Stimulated activated CD4-positive, alpha-beta T cell treated with anti-CD3 and anti-CD28 coated beads, Interleukin-1b, Interleukin-23, amount 100 ng/mL, for 1 hour (primary cell): ENCODE results near the gene CANX.
A peak's percentile ranks its signal among the peaks of the same experiment; 100 is the strongest.
"Not testable (repeated sequence)": the region's sequence is repeated elsewhere in the genome, so short reads cannot be mapped to it uniquely, and the experiment has no call there.

Source experiments
- DNase-seq, 2 donors: peaks; one replicate each; pipeline ENCODE4 v3.0.0-alpha.2; 2020; ENCODE audit warnings: low read depth in 2 of 2

The CANX gene, protein sequence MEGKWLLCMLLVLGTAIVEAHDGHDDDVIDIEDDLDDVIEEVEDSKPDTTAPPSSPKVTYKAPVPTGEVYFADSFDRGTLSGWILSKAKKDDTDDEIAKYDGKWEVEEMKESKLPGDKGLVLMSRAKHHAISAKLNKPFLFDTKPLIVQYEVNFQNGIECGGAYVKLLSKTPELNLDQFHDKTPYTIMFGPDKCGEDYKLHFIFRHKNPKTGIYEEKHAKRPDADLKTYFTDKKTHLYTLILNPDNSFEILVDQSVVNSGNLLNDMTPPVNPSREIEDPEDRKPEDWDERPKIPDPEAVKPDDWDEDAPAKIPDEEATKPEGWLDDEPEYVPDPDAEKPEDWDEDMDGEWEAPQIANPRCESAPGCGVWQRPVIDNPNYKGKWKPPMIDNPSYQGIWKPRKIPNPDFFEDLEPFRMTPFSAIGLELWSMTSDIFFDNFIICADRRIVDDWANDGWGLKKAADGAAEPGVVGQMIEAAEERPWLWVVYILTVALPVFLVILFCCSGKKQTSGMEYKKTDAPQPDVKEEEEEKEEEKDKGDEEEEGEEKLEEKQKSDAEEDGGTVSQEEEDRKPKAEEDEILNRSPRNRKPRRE

DNA sequence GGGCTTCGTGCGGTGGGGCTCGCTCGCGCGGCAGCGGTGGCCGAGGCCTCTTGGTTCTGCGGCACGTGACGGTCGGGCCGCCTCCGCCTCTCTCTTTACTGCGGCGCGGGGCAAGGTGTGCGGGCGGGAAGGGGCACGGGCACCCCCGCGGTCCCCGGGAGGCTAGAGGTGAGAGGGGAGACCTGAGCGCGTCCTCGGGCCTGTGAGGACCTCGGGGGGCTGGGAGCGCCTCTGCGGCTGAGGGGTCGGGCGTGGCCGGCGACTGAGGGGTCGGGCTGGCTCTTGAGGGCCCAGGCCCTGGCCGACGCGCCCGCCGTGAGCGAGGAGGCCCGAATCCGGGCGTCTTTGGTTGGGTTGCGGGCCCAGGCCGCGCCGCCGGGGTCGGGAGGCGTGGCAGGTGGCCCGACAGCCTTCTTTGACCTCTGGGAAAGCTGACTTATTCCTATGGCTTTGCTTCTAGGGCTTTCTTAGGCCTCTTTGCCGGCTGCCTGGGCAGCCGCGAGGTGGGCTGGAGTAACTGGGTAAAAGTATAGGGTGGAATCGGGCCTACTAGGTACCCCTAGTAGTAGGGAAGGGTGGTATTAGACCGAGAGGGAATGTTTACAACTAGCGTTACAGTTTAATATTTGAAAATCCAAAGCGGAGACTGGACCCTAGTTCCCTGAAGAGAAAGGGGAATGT lies at the start of gene CANX:
Gene CANX, plus strand, starts transcription at position 33 of the 681 bp plus-strand sequence. CDS start 6,715 bp downstream, outside the sequence.
- no peak for DNase-seq

DNA sequence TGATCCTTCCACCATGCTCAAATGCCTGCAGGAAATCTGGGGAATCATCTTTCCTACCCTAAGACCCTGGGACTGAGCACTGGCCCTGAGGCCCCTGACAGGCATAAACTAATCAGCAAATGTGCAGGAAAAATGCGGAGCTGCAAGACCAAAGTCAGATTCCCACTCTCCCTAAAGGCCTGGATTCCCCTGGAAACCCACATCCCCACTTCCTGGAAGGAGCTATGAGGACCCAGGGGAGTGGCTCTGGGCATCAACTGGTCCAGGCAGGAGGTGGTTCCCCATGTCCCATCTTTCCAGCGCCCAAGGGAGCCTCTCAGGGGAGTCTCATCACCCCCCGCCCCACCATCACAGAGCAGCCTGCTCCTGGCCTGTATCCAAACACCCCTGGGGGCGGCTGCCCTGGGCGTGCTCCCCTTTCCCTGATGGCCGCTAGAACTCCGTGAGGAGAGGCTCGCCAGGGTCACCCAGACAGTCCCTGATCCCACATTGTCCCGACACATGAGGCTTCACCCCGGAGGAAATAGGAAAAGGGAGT lies 49.5 kb upstream of the CANX start:
- not testable (repeated sequence) for DNase-seq

DNA sequence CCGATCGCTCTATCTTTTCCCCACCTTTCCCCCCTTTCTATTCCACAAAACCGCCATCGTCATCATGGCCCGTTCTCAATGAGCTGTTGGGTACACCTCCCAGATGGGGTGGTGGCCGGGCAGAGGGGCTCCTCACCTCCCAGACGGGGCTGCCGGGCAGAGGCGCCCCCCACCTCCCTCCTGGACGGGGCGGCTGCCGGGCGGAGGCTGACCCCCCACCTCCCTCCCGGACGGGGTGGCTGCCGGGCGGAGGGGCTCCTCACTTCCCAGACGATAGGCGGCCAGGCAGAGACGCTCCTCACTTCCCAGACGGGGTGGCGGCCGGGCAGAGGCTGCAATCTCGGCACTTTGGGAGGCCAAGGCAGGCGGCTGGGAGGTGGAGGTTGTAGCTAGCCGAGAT lies 48.5 kb upstream of the CANX start:
- DNase-seq = not testable (repeated sequence)

DNA sequence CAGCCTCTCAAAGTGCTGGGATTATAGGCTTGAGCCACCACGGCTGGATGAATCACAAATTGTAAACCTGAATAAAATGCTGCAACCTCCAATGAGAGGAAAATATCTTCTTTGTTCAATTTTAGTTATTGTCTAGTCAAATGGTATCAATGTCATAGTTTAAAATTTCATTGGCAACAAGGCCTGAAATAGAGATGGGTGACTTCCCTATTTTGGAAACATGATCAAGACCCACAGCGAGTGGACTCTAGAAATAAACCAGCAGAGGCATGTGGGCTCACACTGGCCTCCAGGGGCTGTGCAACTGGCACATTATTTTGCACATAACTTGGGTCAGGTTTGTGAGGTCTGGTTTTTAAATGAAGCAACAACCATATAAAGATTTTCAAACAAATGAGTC lies 45.6 kb upstream of the CANX start:
- not testable (repeated sequence) for DNase-seq

DNA sequence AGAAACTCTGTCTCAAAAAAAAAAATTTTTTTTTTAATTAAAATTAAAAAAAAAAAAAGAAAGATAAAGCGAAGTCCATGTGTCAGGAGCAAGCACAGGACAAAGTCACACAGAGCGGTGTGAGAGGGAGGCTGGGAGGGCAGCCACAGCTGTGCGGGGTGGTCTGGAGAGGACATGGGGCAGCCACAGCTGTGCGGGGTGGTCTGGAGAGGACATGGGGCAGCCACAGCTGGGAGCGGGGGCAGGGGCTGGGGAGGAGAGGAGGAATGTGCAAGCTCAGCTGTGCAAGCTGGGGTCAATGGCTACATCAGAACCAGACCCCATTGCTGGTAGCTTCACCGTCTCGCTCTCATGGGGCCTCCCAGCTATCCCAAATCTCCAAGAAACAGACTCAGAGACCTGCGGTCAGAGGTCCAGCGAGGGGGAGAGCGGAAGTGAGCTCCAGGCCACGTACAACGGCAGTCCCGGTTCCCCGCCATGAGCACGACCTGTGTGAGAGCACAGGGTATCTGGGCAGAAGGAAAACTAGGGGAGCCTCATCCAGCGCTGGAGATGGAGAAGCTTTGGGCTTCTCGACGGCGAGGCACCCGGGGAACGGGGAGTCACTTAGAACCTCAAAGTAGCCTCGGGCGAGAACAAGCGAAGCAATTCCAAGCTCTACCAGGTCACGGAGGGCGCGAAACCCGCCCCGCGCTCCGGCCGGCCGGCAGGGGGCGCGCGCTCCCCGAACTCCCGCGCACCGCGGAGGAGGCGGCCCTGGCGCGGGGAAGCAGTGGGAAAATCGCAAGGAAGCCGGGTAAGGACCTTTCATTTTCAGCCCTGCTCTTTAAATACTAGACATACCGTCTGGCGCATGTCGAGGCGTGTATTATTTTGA lies 41.2 kb upstream of the CANX start:
- DNase-seq = not testable (repeated sequence)

DNA sequence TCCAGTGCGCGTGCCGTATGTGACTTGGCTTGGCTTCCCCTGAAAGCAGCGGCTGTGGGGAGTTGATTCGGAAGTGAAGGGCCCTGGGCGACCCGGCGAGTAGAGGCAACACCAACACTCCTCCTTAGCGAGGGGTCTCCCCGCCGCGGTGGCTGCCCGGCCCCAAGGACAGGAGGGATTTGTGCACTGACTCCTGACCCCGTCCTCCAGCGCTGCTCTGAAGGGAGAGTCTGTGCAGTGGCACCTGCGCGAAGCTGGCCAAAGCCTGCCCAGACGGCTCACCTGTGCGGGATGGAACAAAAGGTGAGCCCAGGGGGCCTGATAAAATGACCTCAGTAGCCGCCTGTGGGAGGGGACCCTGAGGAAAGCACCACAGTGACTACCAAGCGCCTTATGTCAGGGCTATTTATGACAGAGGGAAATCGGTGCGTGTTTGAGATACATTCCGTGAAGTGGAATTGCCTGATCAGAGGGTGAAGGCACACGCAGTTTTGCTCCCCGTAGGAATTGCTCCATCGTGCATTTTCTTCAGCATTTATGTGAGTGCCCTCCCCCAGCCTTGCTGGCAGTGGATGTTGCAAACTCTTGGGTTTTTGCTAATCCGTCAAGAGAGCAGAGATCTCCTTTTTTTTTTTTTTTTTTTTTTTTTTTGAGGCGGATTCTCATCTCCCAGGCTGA lies 40.4 kb upstream of the CANX start:
- not testable (repeated sequence) for DNase-seq

DNA sequence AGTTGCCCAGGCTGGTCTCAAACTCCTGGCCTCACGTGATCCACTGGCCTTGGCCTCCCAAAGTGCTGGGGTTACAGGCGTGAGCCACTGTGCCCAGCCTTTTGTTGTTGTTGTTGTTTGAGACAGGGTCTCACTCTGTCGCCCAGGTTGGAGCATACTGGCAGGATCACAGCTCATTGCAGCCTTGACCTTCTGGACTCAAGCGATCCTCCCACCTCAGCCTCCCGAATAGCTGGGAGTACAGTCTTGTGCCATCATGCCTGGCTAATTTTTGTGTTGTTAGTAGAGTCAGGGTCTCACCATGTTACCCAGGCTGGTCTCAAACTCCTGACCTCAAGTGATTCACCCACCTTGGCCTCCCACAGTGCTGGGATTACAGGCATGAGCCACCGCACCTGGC lies 37.1 kb upstream of the CANX start:
- not testable (repeated sequence) for DNase-seq

DNA sequence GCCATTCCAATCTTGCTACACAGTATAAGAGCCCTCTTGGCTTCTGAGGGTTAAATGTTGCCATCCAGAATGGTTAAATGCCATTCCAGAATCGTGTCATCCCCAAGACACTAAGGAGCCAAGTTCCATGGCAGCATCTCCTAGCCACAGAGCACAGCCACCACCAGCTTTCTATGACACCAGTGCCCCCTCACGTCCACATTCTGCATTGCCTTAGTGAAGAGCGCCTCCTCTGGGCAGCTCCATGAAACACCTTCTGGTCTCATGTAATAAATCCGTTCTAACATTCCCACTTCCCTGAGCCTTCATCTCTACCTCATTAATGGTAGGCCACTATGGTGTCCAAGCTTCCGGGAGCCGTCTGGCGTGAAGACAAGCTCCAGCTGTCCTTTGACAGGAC lies 30.4 kb upstream of the CANX start:
- DNase-seq = no peak

DNA sequence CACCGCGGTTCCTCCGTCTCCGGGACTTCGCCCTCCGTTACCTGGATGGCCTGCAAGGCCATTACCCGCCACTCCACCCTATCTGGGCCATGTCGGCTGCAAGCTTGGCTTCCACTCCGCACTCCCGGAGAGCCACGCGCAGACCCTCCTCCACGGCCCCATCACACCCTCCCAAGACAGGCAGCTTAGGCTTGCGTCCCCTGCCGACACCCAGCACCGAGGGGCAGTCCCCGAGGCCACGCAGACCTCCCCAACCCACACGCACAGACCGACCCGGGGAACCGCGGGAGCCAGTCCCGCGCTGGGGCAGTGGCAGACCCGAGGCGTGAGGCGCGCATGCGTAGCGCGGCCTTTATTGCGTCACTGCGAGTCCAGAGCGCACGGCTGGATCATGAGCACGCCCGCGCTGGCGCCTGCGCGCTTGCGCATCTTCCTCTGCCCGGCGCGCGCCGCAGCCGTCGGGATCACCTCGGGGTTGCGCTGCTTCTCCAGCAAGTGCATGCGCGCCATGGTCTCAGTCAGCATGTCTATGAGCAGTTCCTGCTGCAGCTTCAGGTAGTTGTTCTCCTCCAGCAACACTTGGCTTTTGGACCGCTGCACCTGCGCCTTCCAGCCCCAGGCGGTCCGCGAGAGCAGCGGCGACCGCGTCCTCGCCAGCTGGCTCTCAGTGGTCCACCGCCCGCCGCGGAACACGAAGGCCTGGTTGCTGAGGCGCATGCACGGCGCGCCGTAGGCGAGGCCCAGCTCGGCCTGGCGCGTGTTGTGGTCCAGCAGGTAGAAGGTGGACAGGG lies 20.3 kb upstream of the CANX start:
- peak; percentile 83 to 85 for DNase-seq

DNA sequence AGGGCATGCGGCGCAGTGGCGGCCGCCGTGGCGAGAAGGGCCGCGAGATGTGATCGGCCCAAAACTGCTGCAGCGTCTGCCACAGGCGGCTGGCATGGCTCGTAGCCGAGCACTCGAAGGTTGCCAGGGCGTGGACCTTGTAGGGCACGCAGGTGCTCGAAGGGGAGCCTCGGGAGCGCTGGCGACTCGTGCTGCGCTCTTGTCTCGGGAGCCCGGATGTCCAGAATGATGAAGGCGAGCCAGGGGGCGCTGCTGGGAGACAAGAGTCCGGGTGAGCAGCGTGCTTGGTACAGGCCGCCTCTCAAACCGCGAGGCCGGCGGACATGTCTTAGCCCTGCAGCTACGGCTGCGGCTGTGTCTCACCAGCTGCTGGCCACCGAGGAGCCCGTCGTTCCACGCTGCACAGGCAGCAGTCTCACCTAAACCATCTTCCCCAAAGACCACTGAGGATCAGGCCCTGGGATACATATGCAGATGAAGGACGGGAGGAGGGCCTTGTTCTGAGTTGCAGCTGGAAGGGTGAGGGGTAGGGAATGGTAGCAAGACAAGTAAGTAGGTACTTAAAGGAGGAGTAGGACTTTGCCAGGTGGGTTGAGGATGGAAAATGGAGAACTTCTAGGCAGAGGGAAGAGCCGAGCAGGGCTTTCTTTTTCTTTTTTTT lies 19.6 kb upstream of the CANX start:
- peak in 1 of 2 donors; percentile 46 for DNase-seq

DNA sequence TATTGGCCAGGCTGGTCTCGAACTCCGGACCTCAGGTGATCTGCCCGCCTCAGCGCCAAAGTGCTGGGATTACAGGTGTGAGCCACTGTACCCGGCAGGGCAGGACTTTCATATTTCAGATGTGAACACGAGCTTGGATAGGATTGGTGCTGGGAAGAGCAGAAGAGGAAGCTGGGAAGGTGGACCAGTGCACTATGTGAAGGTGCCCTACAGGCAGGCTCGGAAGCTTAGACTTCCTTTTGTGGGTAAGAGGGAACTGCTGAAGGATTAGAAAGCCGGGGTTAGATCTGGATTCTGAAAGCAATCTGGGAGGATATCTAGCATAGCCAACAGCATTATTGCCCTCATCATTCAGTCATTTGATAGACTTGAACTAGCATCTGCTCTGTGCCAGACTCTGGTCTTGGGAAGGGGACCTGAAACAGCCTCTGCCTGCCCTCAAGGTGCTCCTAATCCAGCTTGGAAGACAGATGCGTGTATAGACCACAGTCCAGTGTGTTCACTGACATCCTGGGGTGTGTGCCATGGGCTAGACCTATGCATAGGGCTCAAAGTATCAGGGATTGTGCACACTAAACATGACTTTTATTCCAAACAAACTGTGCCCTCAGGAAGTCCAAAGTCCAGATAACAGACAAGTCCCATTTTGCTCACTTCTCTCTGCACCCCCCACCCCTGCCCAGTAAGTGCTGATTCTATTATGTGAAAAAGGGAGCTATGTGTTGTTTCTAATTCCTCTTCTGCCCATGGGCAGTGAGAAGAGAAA lies 18.6 kb upstream of the CANX start:
- no peak for DNase-seq

DNA sequence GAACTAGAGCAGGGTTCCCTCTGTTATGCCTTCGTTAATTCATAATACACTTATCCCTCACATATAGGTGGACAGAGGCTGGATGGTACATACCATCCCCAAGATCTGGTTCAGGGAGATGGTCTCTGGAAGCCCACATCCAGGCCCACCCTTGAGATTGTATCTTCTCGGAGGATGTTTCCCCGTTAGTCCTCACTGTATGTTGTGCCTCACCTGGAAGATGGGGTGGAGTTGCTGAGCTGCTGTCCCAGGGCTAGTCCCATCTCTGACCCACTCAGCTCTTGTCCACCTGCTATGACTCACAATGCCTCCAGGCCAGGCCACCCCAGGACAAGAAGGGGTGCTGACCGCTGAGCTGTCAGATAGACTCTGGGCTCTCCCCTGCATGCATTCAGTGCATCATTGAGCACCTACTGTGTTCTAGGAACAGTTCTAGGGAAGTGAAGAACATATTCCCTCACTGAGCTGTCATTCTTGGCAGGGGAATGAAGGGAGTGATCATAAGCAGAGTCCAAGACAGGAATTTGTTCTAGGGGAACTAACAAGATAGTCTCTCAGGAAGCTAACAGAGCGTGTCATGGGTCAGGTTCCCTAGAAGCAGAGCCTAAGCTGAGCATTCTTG lies 17.9 kb upstream of the CANX start, which contains the start of gene CBY3:
Gene CBY3, minus strand, starts transcription at position 255 of the 622 bp plus-strand sequence. Its CDS starts 116 bp downstream, at position 139.
- no peak for DNase-seq

DNA sequence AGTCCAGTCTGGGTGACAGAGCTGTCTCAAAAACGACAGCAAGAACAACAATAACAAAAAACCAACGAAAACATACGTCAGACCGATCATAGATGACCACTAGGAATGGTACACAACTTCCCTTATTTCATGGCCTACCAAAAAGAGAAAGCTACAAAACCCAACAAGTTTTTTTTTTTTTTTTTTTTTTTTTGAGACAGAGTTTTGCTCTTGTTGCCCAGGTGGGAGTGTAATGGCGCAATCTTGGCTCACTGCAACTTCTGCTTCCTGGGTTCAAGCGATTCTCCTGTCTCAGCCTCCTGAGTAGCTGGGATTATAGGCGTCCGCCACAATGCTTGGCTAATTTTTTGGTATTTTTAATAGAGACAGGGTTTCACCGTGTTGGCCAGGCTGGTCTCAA lies 9.6 kb upstream of the CANX start:
- not testable (repeated sequence) for DNase-seq

DNA sequence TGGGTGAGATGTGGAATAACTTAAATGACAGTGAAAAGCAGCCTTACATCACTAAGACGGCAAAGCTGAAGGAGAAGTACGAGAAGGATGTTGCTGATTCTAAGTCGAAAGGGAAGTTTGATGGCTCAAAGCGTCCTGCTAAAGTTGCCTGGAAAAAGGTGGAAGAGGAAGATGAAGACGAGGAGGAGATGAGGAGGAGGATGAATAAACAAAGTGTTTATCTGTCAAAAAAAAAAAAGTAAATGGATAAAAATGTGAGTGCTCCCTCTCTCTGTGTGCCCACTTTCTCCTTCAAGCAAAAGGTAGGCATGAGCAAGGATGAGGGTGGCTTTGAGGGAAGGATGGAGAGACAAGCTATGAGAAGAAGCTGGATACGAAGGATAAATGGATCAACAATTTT lies 4.2 kb upstream of the CANX start:
- DNase-seq = no peak

DNA sequence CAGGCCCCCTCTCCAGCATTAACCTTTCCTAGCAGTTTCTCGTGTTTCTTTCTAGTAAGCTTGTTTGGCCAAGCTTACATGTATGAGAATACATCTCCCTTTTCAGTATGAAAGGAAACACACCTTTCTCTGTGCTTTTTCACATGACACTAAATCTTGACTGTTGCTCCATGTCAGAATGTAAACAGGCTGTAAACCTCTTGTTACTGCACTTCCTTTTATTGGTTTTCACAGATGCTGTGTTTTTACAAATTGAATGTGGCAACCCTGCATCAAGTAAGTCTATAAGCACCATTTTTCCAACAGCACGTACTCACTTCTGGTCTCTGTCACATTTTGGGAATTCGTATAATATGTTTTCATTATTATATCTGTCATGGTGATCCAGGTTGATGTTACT lies 2.2 kb upstream of the CANX start:
- DNase-seq = no peak

DNA sequence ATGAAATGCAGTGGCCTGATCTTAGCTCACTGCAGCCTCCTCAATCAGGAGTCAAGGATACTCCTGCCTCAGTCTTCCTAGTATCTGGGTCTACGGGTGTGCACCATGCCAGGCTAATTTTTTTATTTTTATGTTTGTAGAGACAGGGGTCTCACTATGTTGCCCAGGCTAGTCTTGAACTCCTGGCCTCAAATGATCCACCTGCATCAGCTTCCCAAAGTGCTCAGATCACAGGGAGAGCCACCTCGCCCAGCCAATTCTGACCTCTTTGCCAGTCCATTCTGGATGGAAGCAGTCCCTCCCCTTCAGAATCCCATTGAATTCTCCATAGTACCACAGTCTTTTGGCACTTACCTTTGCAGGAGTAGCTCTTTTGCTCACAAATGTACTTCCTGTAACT lies 1.7 kb upstream of the CANX start:
- DNase-seq = no peak

DNA sequence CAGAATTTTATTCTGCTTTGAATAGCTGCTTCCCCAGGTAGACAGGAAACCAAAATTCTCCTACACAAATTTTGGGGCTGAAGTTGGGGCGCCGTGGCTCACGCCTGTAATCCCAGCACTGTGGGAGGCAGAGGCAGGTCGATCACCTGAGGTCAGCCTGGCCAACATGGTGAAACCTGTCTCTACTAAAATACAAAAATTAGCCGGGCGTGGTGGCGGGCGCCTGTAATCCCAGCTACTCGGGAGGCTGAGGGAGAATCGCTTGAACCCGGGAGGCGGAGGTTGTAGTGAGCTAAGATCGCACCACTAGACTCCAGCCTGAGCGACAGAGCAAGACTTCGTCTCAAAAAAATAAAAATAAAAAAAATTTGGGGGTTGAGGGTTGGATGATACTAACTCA lies 1.2 kb upstream of the CANX start:
- DNase-seq = not testable (repeated sequence)
